Measurements from ENCODE around the gene AFAP1. TPM values are rescaled to one million over a fixed set of nuclear protein-coding genes. Genes with fewer than 3 reads are reported as not detected.
A peak's percentile ranks its signal among the peaks of the same experiment; 100 is the strongest.

Gene AFAP1
- total and polyA plus RNA-seq, 12 donors: 2.9 to 8.9 (median 5.8) TPM

DNA sequence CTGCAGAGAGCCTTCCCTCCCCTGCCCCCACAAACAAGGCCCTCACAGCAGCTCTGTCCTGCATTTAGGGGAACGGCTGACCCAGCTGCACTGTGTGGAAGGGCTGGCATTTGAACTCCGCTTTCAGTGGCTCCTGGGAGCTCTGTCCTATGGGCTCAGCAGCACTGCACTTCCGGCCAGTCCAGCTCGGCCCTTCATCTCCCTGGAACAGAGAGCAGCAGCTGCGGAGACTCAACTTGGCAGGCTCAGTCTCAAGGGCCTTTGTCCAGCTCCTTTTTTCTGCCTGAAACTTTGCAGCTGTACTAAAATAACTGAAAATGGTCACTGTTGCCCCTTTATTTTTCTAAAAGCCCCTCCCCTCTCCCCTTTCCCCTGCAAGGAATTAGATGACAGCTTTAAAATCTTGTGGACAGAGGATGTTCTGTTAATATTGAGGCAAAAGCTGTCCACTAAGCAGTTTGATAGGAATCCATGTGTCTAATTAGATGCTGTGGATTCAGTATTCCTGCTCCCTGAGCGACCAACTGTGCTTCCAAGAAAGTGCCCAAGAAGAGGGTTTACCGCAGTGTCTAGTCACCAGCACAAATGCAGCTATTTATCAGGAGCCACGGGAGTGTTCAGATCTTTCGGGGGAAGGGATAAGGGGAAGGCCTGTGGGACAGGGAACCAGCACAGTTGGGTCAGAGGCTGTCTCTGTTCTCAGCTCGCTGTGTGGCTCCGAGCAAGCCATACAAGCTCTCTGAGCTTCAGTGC, 133.1 kb downstream of the AFAP1 start:
- Histone ChIP-seq H3K9me3 (no peaks in the 10 kb centered on the region), H3K27ac (peak overlapping the region; percentile 33 to 91 (median 84)), H3K4me3 (no peak overlapping the region), H3K27me3 (no peaks in the 10 kb centered on the region), H3K4me1 (peaks cover 16 to 71% (median 54%) of the 10 kb centered on the region in 9 donors), H3K36me3 (peaks cover 0 to 16% (median 0%) of the 10 kb centered on the region in 9 donors)
- TF ChIP-seq, protein P1, sequence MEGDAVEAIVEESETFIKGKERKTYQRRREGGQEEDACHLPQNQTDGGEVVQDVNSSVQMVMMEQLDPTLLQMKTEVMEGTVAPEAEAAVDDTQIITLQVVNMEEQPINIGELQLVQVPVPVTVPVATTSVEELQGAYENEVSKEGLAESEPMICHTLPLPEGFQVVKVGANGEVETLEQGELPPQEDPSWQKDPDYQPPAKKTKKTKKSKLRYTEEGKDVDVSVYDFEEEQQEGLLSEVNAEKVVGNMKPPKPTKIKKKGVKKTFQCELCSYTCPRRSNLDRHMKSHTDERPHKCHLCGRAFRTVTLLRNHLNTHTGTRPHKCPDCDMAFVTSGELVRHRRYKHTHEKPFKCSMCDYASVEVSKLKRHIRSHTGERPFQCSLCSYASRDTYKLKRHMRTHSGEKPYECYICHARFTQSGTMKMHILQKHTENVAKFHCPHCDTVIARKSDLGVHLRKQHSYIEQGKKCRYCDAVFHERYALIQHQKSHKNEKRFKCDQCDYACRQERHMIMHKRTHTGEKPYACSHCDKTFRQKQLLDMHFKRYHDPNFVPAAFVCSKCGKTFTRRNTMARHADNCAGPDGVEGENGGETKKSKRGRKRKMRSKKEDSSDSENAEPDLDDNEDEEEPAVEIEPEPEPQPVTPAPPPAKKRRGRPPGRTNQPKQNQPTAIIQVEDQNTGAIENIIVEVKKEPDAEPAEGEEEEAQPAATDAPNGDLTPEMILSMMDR (IDR thresholded peaks at IDR 0.05): no peak
- peak; percentile 82 to 88 for DNase-seq
- ATAC-seq: peak; percentile 72 to 88 (median 80)
- 49 to 51% methylated on average over 11 of the region's 11 CpGs for WGBS, 2 donors
- intact Hi-C loops (cut with DNase I): loop anchor here in 5 of 10 donors (5.0 to 10.0 kb wide), 3 partner anchors 36 to 181 kb away; partner anchors contain the start of gene AFAP1 (in 1 of the 5)

DNA sequence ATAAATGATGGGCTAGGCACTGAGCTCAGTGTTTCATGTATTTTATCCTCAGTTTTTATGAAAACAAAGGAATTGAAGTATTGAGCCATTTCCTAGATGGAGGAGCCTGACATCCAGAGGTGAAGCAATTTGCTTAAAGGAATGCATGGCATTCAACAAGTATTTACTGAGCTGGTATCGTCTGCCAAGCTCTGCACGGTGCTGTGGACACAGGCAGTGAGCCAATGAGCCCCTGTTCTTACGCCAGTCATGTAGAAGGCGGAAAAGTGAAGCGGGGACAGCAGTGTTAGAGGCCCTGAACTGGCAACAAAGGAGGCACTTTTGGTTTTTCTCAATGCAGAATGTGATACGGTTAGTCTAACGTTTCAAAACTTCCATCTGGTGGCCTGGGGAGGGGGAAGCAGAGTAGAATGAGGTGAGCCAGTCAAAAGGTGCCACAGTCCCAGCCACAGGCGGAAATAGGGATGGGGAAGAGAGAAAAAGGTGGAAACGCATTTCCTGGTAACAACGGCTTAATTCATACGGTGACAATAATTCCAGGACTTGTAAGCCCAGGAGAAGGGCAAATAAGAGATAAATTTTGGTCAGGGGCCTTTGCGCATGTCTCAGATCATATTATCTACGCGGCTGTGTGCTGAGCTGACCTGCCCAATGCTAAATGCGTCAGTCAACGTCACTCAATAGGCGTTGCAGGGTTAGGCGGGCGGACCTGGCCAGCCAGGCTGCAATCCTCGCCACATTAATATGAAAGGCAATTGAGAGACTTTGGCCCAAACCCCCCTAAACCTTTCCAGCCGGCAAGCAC, 133.9 kb downstream of the AFAP1 start:
- H3K4me1 ChIP-seq: peaks cover 16 to 63% (median 50%) of the 10 kb centered on the region in 9 donors
- WGBS, 2 donors: 44 to 53% methylated on average over 21 of the region's 21 CpGs

GRCh38 chr4:7804756-7805385, 134.8 kb downstream of the AFAP1 start:
- no peak for ATAC-seq
- H3K9me3 ChIP-seq: no peaks in the 10 kb centered on the region
- H3K36me3 ChIP-seq: peaks cover 0 to 28% (median under 1%) of the 10 kb centered on the region in 9 donors
- H3K27ac ChIP-seq: peak overlapping the region in 8 of 10 donors; percentile 74 to 91 (median 87)
- peaks cover 16 to 58% (median 50%) of the 10 kb centered on the region in 9 donors for H3K4me1 ChIP-seq
- no peak overlapping the region for H3K4me3 ChIP-seq
- TF ChIP-seq, protein P1 (IDR thresholded peaks at IDR 0.05): no peak
- no peaks in the 10 kb centered on the region for H3K27me3 ChIP-seq
- intact Hi-C loops (cut with DNase I): loop anchor here (1.0 to 10.0 kb wide), 11 partner anchors 37 to 613 kb away; partner anchors contain the start of genes AFAP1 (in 3 of the 10) and SORCS2 (in 1 of the 10)
- DNase-seq: no peak
- WGBS, 2 donors: 85 to 88% methylated on average over 15 of the region's 15 CpGs

More for the DNA sequence above, 133.9 kb downstream of the AFAP1 start:
- intact Hi-C loops (cut with DNase I): loop anchor here in 9 of 10 donors (2.0 to 10.0 kb wide), 5 partner anchors 37 to 182 kb away; partner anchors contain the start of gene AFAP1 (in 2 of the 9)
- no peaks in the 10 kb centered on the region for H3K27me3 ChIP-seq
- ATAC-seq (peak; percentile 48 to 77 (median 66)), DNase-seq (peak; percentile 53 to 75)
- no peak overlapping the region for H3K4me3 ChIP-seq
- H3K9me3 ChIP-seq: no peaks in the 10 kb centered on the region
- TF ChIP-seq, protein P1 (IDR thresholded peaks at IDR 0.05): no peak
- peaks cover 0 to 20% (median 0%) of the 10 kb centered on the region in 9 donors for H3K36me3 ChIP-seq
- peak overlapping the region in 9 of 10 donors; percentile 74 to 91 (median 87) for H3K27ac ChIP-seq
